ENCODE data around the gene PRSS36.
"Not testable (repeated sequence)": the region's sequence is repeated elsewhere in the genome, so short reads cannot be mapped to it uniquely, and the experiment has no call there.

The PRSS36 gene

GRCh38 chr16:31118223-31119155 is 31.4 kb downstream of the PRSS36 start:
- DNase-seq, result no peak

- peak; percentile 100 for DNase-seq
Measured at GRCh38 chr16:31117384-31118222, 32.3 kb downstream of the PRSS36 start, which contains the start of gene KAT8. KAT8 (plus strand) TSS chr16:31117664; CDS start chr16:31117682, 18 bp downstream.

GRCh38 chr16:31114468-31114867 is 35.4 kb downstream of the PRSS36 start:
- DNase-seq, result no peak

GRCh38 chr16:31113121-31114120 is 36.4 kb downstream of the PRSS36 start:
- no peak for DNase-seq

GRCh38 chr16:31112711-31113110 is 37.2 kb downstream of the PRSS36 start:
- DNase-seq, result no peak

- no peak for DNase-seq
Measured at GRCh38 chr16:31111881-31112466, 37.9 kb downstream of the PRSS36 start.

GRCh38 chr16:31110106-31111034 is 39.5 kb downstream of the PRSS36 start:
- no peak for DNase-seq

- no peak for DNase-seq
Measured at GRCh38 chr16:31109622-31110021, 40.2 kb downstream of the PRSS36 start.

- DNase-seq, result no peak
Measured at GRCh38 chr16:31108794-31109558, 40.9 kb downstream of the PRSS36 start.

- DNase-seq, result peak; percentile 92
Measured at GRCh38 chr16:31108035-31108793, 41.7 kb downstream of the PRSS36 start, which contains the start of gene BCKDK. BCKDK (plus strand) TSS chr16:31108386; CDS start chr16:31109224, 838 bp downstream.

GRCh38 chr16:31107465-31107867 is 42.4 kb downstream of the PRSS36 start:
- DNase-seq, result peak; percentile 78

GRCh38 chr16:31106509-31107464 is 43.1 kb downstream of the PRSS36 start:
- no peak for DNase-seq

- peak; percentile 87 for DNase-seq
Measured at GRCh38 chr16:31105677-31106213, 44.1 kb downstream of the PRSS36 start.

- not testable (repeated sequence) for DNase-seq
Measured at GRCh38 chr16:31100876-31101641, 48.8 kb downstream of the PRSS36 start.

GRCh38 chr16:31099860-31100638 is 49.8 kb downstream of the PRSS36 start:
- DNase-seq, result no peak

Data from RPMI8226 (cell line).